NCI-H510A treated with DMSO at 0.1 percent for 48 hours (cell line): Measurements from ENCODE around the gene STIMATE.

Source experiments
- DNase-seq: peaks from one replicate; lab custom pipeline; 2025; lab: John Stamatoyannopoulos, UW

STIMATE gene

DNA sequence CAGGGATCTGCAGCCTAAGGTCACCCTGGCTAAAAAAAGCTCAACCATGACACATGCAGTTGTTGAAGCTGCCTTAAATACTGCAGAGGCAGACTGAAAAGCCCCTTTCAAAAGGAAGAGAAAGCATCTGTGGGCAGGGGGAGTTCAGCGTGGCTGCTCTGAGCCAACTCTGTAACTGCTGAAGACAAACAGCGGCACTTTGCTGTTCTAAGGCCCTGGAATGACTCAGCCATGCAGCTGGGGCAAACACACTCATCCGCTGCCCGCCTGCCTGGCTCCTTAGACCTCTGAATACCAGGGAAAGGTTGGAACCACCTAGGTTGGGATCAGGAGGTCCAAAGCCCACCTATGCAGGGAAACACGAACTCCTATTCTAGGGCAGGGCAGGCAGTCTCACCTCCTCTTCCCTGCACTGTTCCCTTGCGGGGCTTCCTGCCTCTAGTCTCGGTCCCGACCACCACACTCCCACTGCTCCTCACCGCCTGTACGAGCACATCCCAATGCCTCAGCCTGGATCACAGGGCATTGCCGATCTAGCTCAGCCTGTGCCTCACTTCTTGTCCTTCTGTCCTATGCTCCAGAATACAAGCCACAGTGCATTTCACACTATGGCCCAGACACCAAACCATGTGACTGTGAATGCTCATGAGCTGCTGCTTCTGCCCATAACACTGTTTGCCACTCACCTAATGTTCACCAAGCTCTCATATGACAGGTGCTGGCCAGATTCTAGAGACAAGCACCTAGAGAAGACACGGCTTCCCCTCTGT, 56.0 kb downstream of the STIMATE start:
- no peak for DNase-seq

DNA sequence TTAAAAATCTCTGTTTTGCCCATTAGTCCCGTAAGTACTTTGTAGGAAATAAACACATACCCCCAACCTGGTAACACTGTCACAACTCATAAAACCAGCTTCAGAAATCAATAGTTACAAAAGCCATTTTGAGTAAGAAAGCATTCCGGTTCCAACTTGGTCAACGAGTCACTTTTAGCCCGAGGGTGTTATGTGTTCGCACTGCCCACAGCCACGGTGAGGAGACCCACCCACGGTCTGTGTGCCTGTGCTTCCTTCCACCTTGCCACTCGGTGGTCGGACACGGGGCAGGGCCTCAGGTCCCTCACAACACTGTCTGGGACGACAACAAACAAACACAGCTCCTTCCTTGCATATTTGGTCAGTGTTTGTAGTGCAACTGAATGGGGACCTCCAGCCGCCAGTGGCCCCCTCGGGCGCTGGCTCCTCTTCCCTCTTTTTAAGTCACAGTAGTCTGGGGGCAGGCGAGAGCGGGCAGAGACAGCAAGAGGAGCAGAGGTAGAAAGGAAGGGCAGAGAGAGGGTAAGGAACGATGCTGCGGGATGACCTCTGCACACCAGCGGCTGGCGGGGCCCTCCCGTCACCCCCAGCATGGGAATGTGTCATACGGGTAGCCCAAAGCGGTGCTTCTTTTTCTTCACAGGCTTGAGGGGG, 57.3 kb downstream of the STIMATE start:
- DNase-seq, result no peak

DNA sequence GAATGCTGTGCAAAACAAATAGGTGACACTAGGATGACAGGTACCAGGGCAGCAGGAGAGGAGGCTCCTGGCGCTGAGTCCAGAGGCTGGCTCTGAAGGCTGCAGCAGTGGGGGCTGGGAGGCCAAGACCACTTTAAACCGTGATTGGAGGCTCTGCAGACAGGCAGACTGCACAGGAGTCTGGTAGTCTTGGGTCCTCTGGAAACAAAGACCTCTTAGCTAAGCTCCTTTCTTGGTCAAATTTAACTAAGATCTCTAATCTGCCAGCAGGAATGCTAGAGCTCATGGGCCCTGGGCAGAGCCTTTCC, 58.1 kb downstream of the STIMATE start:
- DNase-seq, result no peak

DNA sequence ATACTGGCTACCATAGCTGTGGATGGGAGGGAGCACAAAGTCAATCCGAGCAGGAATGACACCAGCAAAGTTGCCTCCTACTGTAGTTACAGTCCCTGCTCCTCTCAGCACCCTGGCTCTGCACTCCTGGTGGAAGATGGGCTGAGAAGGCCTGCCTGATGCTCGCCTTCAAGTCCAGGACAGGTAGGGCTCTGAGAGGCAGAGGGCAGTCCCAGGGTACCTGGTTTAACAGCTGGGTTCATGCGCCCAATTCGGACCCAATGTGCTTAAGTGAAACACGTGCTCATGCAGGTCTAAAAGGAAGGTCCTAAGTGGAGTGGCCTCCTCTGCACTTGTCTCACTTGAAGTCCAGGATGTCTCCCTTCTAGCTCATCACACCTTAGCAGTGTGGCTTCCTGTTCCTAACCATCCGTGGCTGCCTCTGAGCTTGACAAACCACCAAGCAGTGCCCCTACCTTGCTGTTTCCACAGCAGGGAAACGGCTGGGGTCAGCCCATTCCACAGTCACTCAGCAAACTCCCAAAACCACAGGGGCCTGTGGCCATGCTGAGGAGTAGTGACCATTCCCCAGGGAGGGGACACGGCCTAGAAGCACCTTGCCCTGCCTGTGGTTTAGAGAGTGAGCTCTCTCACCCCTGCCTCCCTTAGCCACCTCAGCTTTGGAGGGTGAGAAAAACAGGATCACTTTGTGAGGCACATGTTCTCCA, 58.6 kb downstream of the STIMATE start:
- no peak for DNase-seq

DNA sequence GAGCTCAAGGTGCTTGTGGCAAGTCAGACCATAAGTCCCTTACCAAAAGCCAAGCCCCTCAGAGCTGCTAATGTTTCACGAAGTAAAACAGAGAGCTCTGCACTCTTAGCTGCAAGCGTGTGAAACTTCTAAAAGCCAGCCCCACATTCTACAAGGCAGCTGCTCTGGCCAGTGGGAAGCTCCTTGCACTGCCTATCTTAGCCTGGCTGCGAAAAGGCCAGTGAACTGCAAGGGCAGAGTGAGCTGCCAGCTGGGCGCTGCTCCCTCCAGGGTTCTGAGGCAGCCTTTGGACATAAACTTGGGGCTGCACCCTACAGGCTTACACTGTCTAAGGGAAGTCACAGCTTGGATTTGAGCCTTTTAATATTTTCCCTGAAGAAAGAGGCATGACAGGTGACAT, 60.4 kb downstream of the STIMATE start:
- DNase-seq, result no peak

DNA sequence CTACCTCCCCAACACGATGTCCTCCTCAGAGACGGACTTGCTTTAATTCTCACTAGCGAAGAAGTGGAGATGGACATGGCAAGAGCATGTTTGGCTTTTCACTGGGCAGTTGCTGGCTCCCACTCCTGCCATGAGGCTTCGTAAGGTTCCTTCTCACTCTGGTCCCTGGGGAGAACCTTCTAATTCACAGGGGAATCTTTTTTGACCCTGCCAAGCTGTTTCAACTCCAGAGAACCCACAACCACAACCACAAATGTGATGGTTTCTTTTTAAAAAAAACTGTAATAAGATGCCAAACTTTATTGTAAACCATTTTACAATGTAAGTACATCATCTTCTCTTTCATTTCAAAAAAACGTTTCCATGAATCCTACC, 60.9 kb downstream of the STIMATE start:
- no peak for DNase-seq

DNA sequence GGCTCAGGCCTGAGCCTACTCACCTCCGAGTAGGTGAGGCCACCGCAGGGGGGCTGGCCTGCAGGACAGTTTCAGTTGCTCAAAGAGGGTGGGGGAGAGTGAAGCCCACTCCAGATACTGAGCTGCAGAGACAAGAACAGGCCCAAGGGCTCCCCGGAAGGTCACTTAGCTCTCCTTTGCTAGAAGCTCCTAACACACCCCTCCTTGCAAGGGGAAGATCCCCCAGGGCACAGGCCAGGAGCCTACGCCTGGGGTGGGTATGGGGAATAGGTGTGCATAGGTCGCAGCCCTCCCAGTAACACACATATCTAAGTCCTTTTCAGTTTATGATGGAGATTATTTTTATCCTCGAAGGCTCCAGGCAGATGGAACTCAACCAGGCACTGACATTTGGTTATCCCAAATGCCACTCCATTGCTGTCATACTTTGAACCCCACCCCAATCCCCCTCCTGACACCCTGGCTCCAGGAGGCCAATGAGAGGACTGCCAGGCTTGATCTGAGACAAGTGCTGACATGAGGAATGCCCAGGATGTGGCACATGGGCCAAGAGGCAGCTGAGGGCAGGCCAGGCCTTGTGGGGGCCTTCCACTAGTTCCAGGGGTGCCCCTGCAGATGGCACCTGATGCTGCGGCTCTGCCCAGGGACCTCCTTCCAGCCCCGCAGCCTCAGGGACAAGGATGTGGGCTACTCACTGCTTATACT, 61.4 kb downstream of the STIMATE start:
- DNase-seq, result no peak

DNA sequence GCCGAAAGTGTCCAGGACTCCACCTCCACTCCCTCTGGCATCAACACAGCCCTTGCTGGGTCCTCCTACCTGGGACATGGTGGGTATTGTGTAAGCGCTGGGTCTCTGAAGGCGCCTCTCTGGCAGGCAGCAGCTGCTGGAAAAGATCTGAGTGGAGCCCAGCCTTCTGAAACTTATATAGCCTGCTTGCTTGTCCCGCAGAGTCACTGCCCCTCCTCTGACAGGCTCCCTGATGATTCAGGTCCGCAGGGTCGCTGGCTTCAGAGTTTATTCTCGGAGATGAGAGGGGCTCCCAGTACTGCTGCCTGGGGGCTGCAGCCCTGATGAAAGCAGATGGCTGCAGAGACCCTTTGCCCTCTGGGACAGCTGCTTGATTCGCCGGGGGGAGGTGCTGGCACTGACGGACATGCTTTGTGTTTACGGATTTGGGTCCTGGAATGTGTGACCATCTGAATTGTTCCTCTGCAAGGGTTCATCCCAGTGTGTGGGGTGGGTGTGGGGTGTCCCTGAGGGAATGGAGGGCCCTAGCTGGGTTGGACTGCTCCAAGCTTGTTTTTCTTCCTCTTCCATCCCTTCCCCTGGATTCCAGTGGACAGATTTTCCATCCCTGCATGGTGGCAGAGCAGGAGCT, 62.4 kb downstream of the STIMATE start, which contains the start of gene MUSTN1:
Gene MUSTN1 (minus strand): TSS at position 149 of the 631 bp plus-strand sequence. CDS start 71 bp downstream, at position 78.
- no peak for DNase-seq

DNA sequence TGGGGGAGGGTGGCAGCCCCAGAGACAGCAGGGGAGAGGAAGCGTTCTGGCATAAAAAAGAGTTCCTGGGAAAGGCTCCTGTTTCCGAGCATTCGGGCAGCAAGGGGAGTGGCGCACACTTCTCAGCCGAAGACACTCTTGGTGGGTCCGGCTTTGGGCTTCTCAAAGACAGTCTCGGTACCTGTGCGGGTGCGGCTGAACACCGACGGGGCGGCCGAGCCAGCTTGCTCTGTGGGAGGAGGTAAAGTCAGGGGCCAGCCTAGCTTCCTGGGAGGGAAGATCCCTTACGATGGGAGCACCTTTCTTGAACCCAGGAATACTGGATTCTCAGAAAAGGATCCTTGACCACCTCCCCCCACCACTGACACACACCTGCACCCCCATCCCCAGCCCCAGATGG, 64.1 kb downstream of the STIMATE start:
- no peak for DNase-seq

DNA sequence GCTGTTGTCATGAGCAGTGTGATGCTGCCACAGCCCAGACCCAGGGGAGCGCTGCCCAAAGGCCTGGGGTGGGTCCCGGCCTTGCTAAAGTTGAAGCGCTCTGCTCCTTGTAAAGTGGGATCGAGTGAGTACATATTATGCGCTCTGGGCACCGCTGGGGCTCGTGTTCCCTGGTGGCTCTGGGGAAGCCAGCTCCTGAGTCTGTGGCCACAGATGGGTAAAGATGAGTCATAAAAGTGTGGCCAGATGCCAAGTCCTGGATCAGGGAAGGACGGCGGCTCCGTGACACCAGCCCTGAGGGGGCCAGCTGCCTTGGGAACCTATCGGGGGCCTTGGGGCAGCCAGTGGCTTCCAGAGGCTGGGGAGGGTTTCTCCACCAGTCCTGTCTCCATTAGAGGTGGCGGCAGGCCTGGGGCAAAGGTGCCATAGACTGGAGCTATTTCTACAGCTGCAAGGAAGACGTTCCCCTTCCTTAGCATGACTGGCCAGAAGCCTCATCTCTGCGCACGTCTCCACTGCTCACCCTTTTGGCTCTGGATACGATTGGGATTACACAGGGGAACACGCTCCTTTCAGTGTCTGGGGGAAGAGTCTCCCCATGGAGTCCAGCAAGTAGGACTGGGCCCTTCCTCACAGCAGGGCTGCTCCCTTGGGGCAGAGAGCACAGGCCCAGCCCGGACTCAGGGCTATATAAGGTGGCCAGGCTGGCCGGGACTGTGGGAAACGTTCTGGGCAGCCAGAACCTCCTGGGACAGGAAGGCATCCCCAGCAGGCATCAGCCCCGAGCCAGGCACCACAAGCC, 65.6 kb downstream of the STIMATE start:
- DNase-seq, result peak; percentile 53

DNA sequence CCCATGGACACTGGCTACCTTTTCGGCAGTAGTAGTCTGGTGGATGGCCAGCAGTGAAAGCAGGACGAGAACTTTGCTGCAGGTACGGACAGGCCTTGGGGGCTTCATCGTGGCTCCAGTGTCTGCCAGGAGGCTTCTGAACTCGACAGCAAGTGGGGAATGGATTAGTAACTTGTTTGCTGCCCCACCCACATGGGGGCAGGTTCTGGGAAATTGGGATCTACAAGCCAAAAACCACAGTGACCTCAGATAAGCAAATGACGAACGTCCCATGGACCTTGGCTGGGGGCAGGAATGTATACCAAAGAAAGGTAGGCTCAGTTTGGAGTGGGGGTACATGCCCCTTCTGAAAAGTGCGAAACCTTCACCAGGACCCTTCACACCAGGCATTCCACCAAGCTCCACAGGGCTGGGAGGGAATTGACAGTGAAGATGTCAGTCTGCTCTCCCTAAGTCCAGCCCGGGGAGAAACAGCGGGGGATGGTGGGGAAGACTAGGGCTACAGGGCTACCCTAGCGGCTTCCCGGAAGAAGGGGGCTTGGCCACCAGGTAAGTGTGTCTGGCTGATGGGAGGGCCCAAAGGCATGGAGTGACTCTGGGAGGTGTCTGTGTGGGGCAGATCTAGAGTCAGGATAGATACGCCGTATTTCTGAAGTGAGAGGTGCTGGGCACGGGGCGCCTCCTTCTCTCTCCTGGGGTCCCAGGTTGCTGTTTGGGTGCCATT, 66.7 kb downstream of the STIMATE start, which contains the start of gene ITIH4:
Gene ITIH4 (minus strand): TSS at position 138 of the 724 bp plus-strand sequence. CDS start 30 bp downstream, at position 108.
- DNase-seq, result no peak

DNA sequence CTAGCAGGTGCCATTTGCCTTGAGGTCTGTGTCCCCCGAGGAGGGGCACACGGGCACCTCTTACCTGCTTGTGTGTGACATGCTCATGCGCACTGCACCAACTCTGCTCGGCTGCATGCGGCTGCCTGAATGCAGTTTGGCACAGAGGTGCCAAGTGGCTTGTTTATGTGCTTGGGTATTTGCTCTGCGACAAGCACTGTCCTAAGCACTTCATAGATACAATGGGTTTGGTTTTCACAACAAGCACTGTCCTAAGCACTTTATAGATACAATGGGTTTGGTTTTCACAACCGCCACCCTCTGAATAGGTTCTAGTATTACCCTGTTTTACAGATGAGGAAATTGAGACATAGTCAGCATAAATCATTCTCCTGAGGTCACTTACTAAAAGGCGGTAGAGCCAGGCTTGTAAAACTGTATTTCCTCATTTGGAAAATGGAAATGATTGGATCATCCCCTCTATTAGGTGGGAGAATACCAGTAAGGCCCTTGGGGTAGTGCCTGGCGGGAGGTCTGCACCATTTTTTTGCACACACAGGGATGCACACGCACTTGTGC, 67.4 kb downstream of the STIMATE start:
- DNase-seq, result peak; percentile 77

DNA sequence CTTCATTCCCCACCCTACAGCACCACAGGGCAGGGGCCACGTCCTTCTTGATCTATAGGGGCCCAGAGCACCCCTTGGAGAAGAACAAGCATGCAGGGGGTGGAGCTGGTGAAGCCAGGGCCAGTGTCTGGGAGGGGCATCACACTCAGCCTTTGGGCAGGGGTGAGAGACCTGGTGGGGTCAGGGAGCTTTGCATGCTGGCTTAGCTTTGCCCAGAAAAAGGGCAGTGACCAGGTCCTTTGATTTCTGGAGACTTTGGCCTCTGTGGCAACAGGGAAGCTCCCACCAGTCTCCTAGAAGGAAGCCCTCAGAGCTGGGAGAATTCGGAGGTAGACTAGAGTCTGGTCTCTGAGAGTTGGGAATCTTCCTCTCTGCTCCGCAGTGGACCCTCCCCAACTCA, 67.9 kb downstream of the STIMATE start:
- no peak for DNase-seq

DNA sequence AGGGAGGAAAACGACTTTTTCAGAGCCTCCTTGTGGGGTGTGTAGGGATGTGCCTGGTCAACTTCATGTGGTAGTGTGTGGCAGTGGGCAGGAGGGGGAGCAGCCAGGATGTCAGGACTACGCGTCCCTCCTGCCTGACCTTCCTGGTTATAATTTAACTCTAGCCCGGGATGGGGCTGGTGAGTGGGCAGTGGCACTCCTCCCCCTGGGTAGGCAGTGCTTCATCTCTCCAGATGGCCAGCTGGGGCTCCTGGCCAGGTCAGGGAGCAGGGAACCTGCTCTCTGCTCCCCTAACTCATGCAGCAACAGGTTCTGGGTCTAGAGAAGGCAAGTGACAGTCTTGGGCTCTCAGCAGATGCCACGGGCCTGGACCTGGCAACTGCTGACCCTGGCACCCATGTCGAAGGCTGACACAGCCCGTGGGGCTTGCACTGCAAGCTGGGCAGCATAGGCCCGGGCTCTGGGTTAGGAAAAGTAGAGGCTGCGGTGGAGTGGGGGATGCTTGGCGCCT, 69.4 kb downstream of the STIMATE start:
- DNase-seq, result no peak

DNA sequence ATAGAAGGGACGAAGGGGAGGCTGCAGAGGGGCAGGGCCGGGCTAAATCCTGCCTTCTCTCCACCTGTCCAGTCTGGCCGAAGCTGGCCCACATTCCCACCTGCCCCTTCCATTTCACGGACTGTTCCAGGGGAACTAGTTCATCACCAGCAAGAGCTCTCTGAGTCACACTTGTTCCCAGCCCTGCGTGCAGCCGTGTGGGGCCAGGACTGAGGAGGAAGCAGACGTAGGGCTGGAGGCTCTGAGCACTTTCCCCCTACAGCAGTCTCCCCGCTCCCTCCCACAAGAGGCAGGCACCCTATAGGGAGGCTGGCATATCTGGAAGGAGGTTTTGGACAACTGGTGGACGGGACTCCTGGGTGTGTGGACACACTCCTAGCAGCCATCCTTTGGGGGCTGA, 69.9 kb downstream of the STIMATE start:
- no peak for DNase-seq

DNA sequence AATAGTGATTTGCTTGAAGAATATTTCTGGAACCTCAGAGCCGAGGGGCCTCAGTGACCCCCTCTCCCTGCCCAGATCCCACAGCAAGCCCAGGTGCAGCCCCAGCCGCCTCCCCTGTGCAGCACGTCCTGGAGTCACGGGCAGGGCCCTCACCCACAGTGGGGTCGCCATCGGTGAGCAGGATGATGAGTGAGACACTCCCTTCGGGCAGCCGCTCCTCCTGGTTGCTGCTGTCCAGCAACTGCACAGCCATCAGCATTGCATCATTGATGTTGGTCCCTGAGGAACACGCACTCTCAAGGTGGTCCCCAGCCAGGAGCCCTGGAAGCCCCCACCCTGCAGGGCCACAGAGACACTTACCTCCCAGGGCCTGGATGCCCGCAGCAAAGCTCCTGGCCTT, 73.3 kb downstream of the STIMATE start:
- DNase-seq, result no peak

DNA sequence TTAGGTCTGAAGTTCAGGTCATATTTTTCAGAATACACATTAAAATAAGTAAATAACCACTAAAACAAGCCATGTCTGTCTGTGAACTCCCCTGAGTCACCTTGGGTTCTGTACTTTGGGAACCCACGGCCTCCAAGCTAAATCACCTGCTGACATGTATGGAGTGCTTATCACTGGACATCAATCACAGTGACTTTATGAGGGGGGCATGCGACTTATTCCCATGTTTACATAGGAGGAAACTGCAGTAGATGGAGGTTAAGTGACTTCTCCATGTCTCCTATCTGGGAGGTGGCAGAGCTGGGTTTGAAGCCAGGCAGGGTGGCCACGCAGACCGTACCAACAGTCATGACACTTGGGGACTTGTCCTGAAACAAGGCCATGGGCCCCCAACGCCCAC, 75.0 kb downstream of the STIMATE start:
- no peak for DNase-seq

DNA sequence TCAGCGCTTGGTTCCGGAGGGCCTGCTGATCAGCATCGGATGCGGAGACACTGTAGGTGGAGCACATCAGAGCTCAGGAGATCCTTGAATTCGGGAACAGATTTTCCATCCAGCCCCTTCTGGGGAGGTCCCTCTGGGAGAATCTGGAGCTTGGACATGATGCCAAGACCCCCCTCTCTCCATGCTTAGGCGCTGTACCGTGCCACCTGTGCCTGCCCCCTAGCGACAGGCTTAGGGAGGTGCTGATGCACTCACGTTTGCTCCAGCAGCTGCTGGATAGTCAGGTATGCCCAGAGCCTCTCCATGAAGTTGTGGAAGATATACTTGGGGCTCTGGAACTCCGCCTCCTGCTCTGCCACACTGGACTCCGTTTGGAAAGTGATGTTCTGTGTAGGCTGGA, 76.6 kb downstream of the STIMATE start:
- DNase-seq, result peak; percentile 19

DNA sequence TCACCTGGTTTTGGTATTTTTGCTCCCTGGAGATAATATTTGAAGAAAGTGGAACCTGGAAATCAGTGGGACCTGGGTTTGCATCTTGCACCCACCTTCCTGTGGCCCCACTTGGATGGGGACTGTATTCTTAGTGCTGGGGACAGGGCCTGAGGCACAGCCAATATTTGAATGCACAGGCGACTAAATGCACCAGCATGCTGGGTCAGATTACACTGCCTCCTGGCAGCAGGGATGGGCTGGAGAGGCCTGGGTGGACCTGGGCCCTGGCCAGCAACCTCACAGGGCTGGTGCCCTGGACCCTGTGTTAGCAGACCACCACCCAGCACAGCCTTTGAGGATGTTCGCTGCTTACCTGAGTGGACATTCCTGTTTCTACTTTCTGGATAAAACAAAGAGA, 77.4 kb downstream of the STIMATE start:
- DNase-seq, result no peak

DNA sequence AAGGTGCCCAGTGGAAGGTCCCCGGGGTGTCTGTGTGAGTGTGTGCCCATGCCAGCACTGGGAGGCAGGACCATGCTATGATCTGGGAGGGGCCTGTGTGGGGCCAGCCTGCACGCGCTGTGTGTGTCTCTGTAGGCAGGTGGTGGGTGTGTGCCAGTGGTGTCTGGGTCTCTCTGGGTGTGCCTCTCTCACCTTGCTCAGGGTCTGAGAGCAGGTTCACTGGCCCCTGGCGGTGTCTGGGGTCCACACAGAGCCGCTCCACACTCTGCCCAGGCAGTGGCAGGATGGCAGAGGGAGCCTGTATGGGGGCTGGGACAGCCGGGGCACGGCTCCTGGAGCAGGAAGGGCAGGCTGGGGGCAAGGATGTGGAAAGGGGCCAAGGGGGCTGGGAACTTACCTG, 79.5 kb downstream of the STIMATE start:
- DNase-seq, result no peak
